Calu3 (cell line): ENCODE data around the gene PIEZO2. TPM values are rescaled to one million over a fixed set of nuclear protein-coding genes. Genes with fewer than 3 reads are reported as not detected.
"Not testable (repeated sequence)": the region's sequence is repeated elsewhere in the genome, so short reads cannot be mapped to it uniquely, and the experiment has no call there.

Source experiments
- BruUV-seq: library from RNA; stranded (reverse); fragments of 400-500 nt; replicated peaks from 2 replicates; lab custom pipeline; 2021; lab: Mats Ljungman, UMichigan
- CTCF ChIA-PET: fragments of 300-600 bp; sonication (Branson Sonifier 250); formaldehyde crosslinking; loops from one replicate; lab custom pipeline; 2022; ENCODE audit warnings: antibody characterized with exemption; lab: Charles Lee
- DNase-seq: peaks from one replicate; pipeline ENCODE4 v3.0.0; 2022
- H3K27ac Mint-ChIP-seq: one replicate; pipeline ENCODE4 v1.8.0; 2022; ENCODE audit warnings: mixed read lengths; ENCODE audit not compliant: unreplicated experiment
- H3K27me3 Mint-ChIP-seq: one replicate; pipeline ENCODE4 v1.8.0; 2022; ENCODE audit warnings: mixed read lengths; ENCODE audit not compliant: unreplicated experiment
- H3K36me3 Mint-ChIP-seq: one replicate; pipeline ENCODE4 v1.8.0; 2022; ENCODE audit warnings: mild to moderate bottlenecking, moderate library complexity, mixed read lengths; ENCODE audit not compliant: insufficient read depth, unreplicated experiment
- H3K4me1 Mint-ChIP-seq: one replicate; pipeline ENCODE4 v1.8.0; 2022; ENCODE audit warnings: mild to moderate bottlenecking, low read depth, mixed read lengths; ENCODE audit not compliant: unreplicated experiment
- H3K4me3 Mint-ChIP-seq: one replicate; pipeline ENCODE4 v1.8.0; 2022; ENCODE audit warnings: mild to moderate bottlenecking, low read depth, moderate library complexity, mixed read lengths; ENCODE audit not compliant: unreplicated experiment
- H3K9me3 Mint-ChIP-seq: one replicate; pipeline ENCODE4 v1.8.0; 2022; ENCODE audit warnings: low read depth, mixed read lengths; ENCODE audit not compliant: unreplicated experiment
- CTCF ChIP-seq: fragments of 200-600 bp; IDR thresholded peaks from one replicate; pipeline ENCODE4 v1.8.0; 2022; ENCODE audit warnings: antibody characterized with exemption; ENCODE audit not compliant: unreplicated experiment
- intact Hi-C: fragments of 100-400 bp; cut with micrococcal nuclease; formaldehyde crosslinking; loops from one replicate; pipeline ENCODE4 v1.10.0; 2022; ENCODE audit not compliant: unreplicated experiment
- total RNA-seq: library from RNA; stranded (reverse); gene quantifications from 2 replicates; pipeline ENCODE4 v1.2.3, GENCODE V29; 2022

The PIEZO2 gene
- total RNA-seq, 1 experiment from 2014 or later, result 0.24 TPM

- CTCF ChIA-PET, result no interaction called here
- H3K4me3 Mint-ChIP-seq, result no peak overlapping the region
- no peak overlapping the region for H3K27ac Mint-ChIP-seq
- H3K27me3 Mint-ChIP-seq, result no peaks in the 10 kb centered on the region
- no TSS peak for BruUV-seq
- H3K4me1 Mint-ChIP-seq, result no peaks in the 10 kb centered on the region
- intact Hi-C loops, result no loop called here
- DNase-seq, result no peak
- no peak for TF ChIP-seq CTCF
- no peaks in the 10 kb centered on the region for H3K36me3 Mint-ChIP-seq
- H3K9me3 Mint-ChIP-seq, result peaks cover 2% of the 10 kb centered on the region
Observed at GRCh38 chr18:11178951-11179549, 29.7 kb upstream of the PIEZO2 start.

DNA sequence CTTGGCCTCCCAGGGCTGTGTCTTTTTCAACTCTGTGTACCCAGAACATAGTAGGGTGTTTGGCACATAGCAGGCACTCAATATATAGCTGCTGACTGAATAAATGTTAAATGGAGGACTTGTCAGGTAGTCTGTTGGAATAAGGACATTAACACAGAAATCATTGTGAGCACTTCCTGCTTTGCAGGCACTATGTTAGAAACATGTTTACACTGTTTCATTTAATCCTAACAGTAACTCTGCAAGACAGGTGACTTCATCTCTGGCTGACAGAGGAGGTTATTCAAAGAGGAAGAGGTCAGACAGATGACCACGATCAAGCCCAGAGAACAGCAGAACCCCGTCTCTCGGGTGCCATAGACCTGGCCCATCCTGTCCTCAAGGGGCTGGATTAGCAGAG lies 28.0 kb upstream of the PIEZO2 start:
- Mint-ChIP-seq H3K9me3 (peaks cover 5% of the 10 kb centered on the region), H3K4me1 (no peaks in the 10 kb centered on the region), H3K4me3 (no peak overlapping the region), H3K27ac (no peak overlapping the region), H3K27me3 (no peaks in the 10 kb centered on the region), H3K36me3 (no peaks in the 10 kb centered on the region)
- intact Hi-C loops, result no loop called here
- no peak for TF ChIP-seq CTCF
- no TSS peak for BruUV-seq
- CTCF ChIA-PET, result no interaction called here
- DNase-seq, result no peak

- no peaks in the 10 kb centered on the region for H3K36me3 Mint-ChIP-seq
- no peak overlapping the region for H3K4me3 Mint-ChIP-seq
- CTCF ChIA-PET, result no interaction called here
- intact Hi-C loops, result no loop called here
- no peak overlapping the region for H3K27ac Mint-ChIP-seq
- H3K4me1 Mint-ChIP-seq, result no peaks in the 10 kb centered on the region
- no peaks in the 10 kb centered on the region for H3K27me3 Mint-ChIP-seq
- no peak for TF ChIP-seq CTCF
- H3K9me3 Mint-ChIP-seq, result peaks cover 3% of the 10 kb centered on the region
- no TSS peak for BruUV-seq
- no peak for DNase-seq
Observed at GRCh38 chr18:11176481-11176881, 27.1 kb upstream of the PIEZO2 start.

DNA sequence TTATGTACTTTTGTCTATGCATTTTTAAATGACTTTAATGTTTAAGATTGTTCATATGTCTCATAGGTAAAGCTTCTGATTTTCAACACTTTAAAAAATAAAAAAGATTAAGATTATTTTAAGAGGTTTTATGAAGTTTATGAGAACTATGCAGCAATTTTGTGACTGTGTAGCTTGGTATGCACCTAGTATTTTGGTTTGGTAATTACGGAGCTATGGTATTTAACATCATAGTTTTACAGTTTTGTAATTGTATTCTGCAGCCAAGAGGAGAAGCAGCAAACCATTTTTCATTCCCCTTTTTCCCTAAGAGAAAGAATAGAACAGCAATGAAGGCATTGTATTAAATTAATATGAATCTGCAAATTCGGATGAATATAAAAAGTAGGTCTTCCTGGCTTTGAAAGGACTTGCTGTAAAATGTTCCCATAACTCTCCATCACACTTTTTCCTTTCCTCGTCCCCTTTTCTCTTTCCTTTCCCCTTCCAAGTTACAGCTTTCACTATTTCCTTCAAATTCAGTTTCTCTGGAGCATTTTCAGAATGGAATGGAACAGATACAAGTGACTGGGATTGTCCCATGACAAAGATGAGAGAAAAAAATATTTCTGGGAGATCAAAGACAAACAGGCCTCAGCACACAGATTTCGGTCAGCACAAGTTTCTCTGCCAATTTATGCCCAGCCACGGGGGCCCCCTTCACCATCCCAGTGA lies 26.1 kb upstream of the PIEZO2 start:
- no TSS peak for BruUV-seq
- no peaks in the 10 kb centered on the region for H3K27me3 Mint-ChIP-seq

GRCh38 chr18:11174179-11174578 lies 24.8 kb upstream of the PIEZO2 start:
- CTCF ChIA-PET, result interaction anchor here (0.6 to 1.5 kb wide), 2 partner anchors 238 to 379 kb away, joined by 3 to 4 read pairs; no protein-coding TSS in a partner anchor
- H3K27me3 Mint-ChIP-seq, intact Hi-C loops, H3K9me3 Mint-ChIP-seq, DNase-seq, H3K4me1 Mint-ChIP-seq, BruUV-seq, H3K36me3 Mint-ChIP-seq, H3K4me3 Mint-ChIP-seq, H3K27ac Mint-ChIP-seq: not testable (repeated sequence)

More for the DNA sequence above, 26.1 kb upstream of the PIEZO2 start:
- Mint-ChIP-seq H3K4me1 (no peaks in the 10 kb centered on the region), H3K27ac (no peak overlapping the region), H3K4me3 (no peak overlapping the region), H3K36me3 (no peaks in the 10 kb centered on the region), H3K9me3 (peaks cover 3% of the 10 kb centered on the region)
- no peak for DNase-seq
- TF ChIP-seq CTCF, result no peak
- CTCF ChIA-PET, result no interaction called here
- intact Hi-C loops, result no loop called here
